ENCODE data around the gene PSMD6.

DNA sequence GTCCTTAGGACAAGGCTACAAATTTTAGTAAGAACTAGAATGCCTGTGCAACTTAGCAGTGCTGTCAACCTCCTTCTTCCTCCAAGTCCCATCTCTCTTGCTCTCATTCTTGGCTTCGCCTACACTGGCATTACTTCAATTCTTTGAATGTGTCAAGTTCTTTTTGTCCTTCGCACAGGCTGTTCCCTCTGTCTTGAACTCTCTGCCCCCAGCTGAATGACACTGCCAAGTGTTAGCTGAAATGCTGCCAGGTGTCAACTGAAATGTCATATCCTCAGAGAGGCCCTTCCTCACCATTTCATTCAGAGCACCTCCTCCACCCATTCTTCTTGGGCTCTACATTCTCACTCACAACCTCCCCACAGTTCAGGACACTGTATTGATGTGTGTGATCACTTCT is 48.8 kb upstream of the PSMD6 start:
- TF ChIP-seq, protein P1, sequence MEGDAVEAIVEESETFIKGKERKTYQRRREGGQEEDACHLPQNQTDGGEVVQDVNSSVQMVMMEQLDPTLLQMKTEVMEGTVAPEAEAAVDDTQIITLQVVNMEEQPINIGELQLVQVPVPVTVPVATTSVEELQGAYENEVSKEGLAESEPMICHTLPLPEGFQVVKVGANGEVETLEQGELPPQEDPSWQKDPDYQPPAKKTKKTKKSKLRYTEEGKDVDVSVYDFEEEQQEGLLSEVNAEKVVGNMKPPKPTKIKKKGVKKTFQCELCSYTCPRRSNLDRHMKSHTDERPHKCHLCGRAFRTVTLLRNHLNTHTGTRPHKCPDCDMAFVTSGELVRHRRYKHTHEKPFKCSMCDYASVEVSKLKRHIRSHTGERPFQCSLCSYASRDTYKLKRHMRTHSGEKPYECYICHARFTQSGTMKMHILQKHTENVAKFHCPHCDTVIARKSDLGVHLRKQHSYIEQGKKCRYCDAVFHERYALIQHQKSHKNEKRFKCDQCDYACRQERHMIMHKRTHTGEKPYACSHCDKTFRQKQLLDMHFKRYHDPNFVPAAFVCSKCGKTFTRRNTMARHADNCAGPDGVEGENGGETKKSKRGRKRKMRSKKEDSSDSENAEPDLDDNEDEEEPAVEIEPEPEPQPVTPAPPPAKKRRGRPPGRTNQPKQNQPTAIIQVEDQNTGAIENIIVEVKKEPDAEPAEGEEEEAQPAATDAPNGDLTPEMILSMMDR (conservative IDR thresholded peaks at IDR 0.05 in 1 of 2, IDR thresholded peaks at IDR 0.05 in 1 of 2; ENCODE audit: low read depth in 1 of 2, low read length in 2 of 2) = no peak
- no peak for TF ChIP-seq EZH2 (IDR thresholded peaks at IDR 0.05; ENCODE audit: low read length, missing control alignments)
